Keratinocyte (primary cell): Measurements from ENCODE around the gene PCNX1. TPM values are rescaled to one million over a fixed set of nuclear protein-coding genes. Genes with fewer than 3 reads are reported as not detected.
A peak's percentile ranks its signal among the peaks of the same experiment; 100 is the strongest.

ENCODE experiments used
- DNase-seq: peaks from one replicate; pipeline ENCODE4 v3.0.0-alpha.2; 2011; ENCODE audit warnings: low read depth, missing footprints, low spot score
- FAIRE-seq: peaks from 2 replicates; lab custom pipeline; 2011; peaks lifted over from hg19 to GRCh38; lab: Jason Lieb, UNC
- H2AFZ ChIP-seq: 2 replicates; pipeline ENCODE4 v1.6.0; 2012; ENCODE audit warnings: low read length, control low read depth, inconsistent platforms; ENCODE audit not compliant: control insufficient read depth
- H3K27ac ChIP-seq: 2 replicates; pipeline ENCODE4 v1.5.1; 2011; ENCODE audit warnings: low read length; ENCODE audit not compliant: control insufficient read depth, insufficient read depth
- H3K27me3 ChIP-seq: 3 replicates; pipeline ENCODE4 v1.6.0; 2011; ENCODE audit warnings: low read length; ENCODE audit not compliant: control insufficient read depth, insufficient read depth; ENCODE audit errors: extremely low read depth
- H3K36me3 ChIP-seq, 2 experiments: 2 replicates in 1 of 2; 3 replicates in 1 of 2; pipeline ENCODE4 v1.5.1; 2011; ENCODE audit warnings: low read length in 2 of 2, mild to moderate bottlenecking in 1 of 2; ENCODE audit not compliant: control insufficient read depth in 2 of 2, insufficient read depth in 2 of 2; ENCODE audit errors: extremely low read depth in 1 of 2
- H3K4me1 ChIP-seq: 3 replicates; pipeline ENCODE4 v1.5.1; 2011; ENCODE audit warnings: low read length; ENCODE audit not compliant: control insufficient read depth, insufficient read depth; ENCODE audit errors: extremely low read depth
- H3K4me2 ChIP-seq: 3 replicates; pipeline ENCODE4 v1.6.0; 2011; ENCODE audit warnings: low read depth, low read length; ENCODE audit not compliant: control insufficient read depth, insufficient read depth; ENCODE audit errors: extremely low read depth
- H3K4me3 ChIP-seq, 3 experiments: fragments of 200-600 bp in 1 of 3; sonication (generic) in 1 of 3; 2 replicates in 2 of 3; 3 replicates in 1 of 3; pipeline ENCODE4 v1.5.1; 2011 to 2016; ENCODE audit warnings: low read length in 3 of 3, mild to moderate bottlenecking in 3 of 3, control low read depth in 2 of 3, inconsistent platforms in 1 of 3, low read depth in 1 of 3, mixed read lengths in 1 of 3, mixed run types in 1 of 3, moderate library complexity in 1 of 3; ENCODE audit not compliant: control insufficient read depth in 2 of 3, insufficient read depth in 2 of 3; ENCODE audit errors: extremely low read depth in 1 of 3
- H3K79me2 ChIP-seq: 2 replicates; pipeline ENCODE4 v1.6.0; 2012; ENCODE audit warnings: low read length; ENCODE audit not compliant: control insufficient read depth, insufficient read depth
- H3K9ac ChIP-seq: 3 replicates; pipeline ENCODE4 v1.6.0; 2011; ENCODE audit warnings: low read length; ENCODE audit not compliant: control insufficient read depth, insufficient read depth; ENCODE audit errors: extremely low read depth
- H3K9me1 ChIP-seq: 3 replicates; pipeline ENCODE4 v1.6.0; 2011; ENCODE audit warnings: low read length; ENCODE audit not compliant: control insufficient read depth, insufficient read depth; ENCODE audit errors: extremely low read depth
- H3K9me3 ChIP-seq: 2 replicates; pipeline ENCODE4 v1.5.1; 2012; ENCODE audit warnings: low read depth, low read length; ENCODE audit not compliant: control insufficient read depth
- H4K20me1 ChIP-seq: 3 replicates; pipeline ENCODE4 v1.6.0; 2011; ENCODE audit warnings: low read length; ENCODE audit not compliant: control insufficient read depth, insufficient read depth; ENCODE audit errors: extremely low read depth
- CTCF ChIP-seq, 3 experiments: IDR thresholded peaks in 1 of 3; conservative IDR thresholded peaks in 1 of 3; optimal IDR thresholded peaks in 1 of 3; 2 replicates in 2 of 3; 3 replicates in 1 of 3; pipeline versions ENCODE3 to v1.5.1; 2011; ENCODE audit warnings: low read length in 3 of 3, mild to moderate bottlenecking in 3 of 3, moderate library complexity in 2 of 3, control low read depth in 1 of 3, inconsistent platforms in 1 of 3; ENCODE audit not compliant: insufficient read depth in 2 of 3; ENCODE audit errors: extremely low read depth in 1 of 3
- EZH2 ChIP-seq: IDR thresholded peaks from one replicate; pipeline ENCODE4 v1.6.1; 2012; ENCODE audit warnings: inconsistent platforms, mild to moderate bottlenecking, low read length, moderate library complexity
- dilution Hi-C: fragments of 300-500 bp; cut with MboI; formaldehyde crosslinking; loops from one replicate; pipeline ENCODE4 v1.7.0; 2020; ENCODE audit warnings: low sequenced_read_pairs; ENCODE audit not compliant: extremely low pct_ligation_motif_present
- polyA plus RNA-seq, 5 experiments: library from polyadenylated mRNA; depleted of rRNA in 3 of 5; stranded (reverse) in 3 of 5; stranded (forward) in 1 of 5; unstranded in 1 of 5; fragments of >200 nt; gene quantifications; 1 replicate in 1 of 5; 2 replicates in 3 of 5; 3 replicates in 1 of 5; pipeline versions ENCODE4 v1.2.1 to v1.2.3, GENCODE V29; 2011 to 2012; ENCODE audit warnings: missing spikeins in 2 of 5, low read depth in 1 of 5, low replicate concordance in 1 of 5

The PCNX1 gene
- polyA plus RNA-seq, 1 donor (not counting 4 experiments of a cell fraction or from before 2014, with no cell fraction given): 39.8 TPM

- dilution Hi-C loops: no loop called here
- Histone ChIP-seq H3K27me3 (no peaks in the 10 kb centered on the region), H3K4me3 (no peak overlapping the region), H3K4me2 (no peak overlapping the region), H3K79me2 (no peaks in the 10 kb centered on the region), H3K9ac (no peak overlapping the region), H3K27ac (no peak overlapping the region), H3K9me3 (no peaks in the 10 kb centered on the region), H4K20me1 (no peaks in the 10 kb centered on the region), H3K9me1 (no peaks in the 10 kb centered on the region), H3K4me1 (peaks cover 44% of the 10 kb centered on the region), H2AFZ (no peak overlapping the region), H3K36me3 (no peaks in the 10 kb centered on the region)
- TF ChIP-seq EZH2 (no peak), CTCF (optimal IDR thresholded peaks at IDR 0.05 in 1 of 3, IDR thresholded peaks at IDR 0.05 in 1 of 3, conservative IDR thresholded peaks at IDR 0.05 in 1 of 3; ENCODE audit: extremely low read depth in 1 of 3, insufficient read depth in 2 of 3, low read length in 3 of 3) (no peak)
- FAIRE-seq: no peak
- DNase-seq: no peak
Measured at GRCh38 chr14:70886421-70887206, 20.6 kb upstream of the PCNX1 start.

DNA sequence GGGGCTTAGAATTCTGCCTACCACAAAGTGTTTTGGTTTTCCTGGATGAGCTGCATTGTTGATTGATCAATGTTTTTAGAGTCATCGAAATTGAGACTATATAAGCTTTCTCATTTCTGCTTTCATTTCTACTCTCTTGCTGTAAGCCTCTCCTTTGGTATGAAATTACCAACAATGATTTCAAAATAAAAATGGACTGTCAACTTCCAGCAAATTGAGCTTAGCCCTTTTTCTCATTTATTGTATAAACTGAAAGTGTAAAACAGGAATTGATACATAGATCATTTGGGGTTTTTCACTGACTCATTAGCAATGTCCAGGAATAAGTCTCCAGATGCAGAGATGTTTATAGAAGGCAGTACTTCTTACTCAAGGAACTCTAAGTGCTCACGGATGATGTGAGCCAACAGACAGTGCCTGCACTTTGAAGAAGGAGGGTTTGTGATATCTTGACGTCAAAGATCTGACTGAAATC lies 20.0 kb upstream of the PCNX1 start:
- H3K4me1 ChIP-seq: peaks cover 44% of the 10 kb centered on the region
- H3K9me1 ChIP-seq: no peaks in the 10 kb centered on the region
- no peak for DNase-seq
- no peaks in the 10 kb centered on the region for H3K79me2 ChIP-seq
- H3K27me3 ChIP-seq: no peaks in the 10 kb centered on the region
- H3K4me2 ChIP-seq: no peak overlapping the region
- TF ChIP-seq CTCF (optimal IDR thresholded peaks at IDR 0.05 in 1 of 3, IDR thresholded peaks at IDR 0.05 in 1 of 3, conservative IDR thresholded peaks at IDR 0.05 in 1 of 3; ENCODE audit: extremely low read depth in 1 of 3, insufficient read depth in 2 of 3, low read length in 3 of 3) (no peak), EZH2 (no peak)
- dilution Hi-C loops: no loop called here
- H3K4me3 ChIP-seq: no peak overlapping the region
- FAIRE-seq: no peak
- no peaks in the 10 kb centered on the region for H3K9me3 ChIP-seq
- H3K9ac ChIP-seq: peak overlapping the region; percentile 20
- peak overlapping the region; percentile 36 for H3K27ac ChIP-seq
- H4K20me1 ChIP-seq: no peaks in the 10 kb centered on the region
- peak overlapping the region; percentile 45 for H2AFZ ChIP-seq
- no peaks in the 10 kb centered on the region for H3K36me3 ChIP-seq
